Esophagus (tissue), 2 donors: ENCODE measurements around the gene ANKMY1. TPM values are rescaled to one million over a fixed set of nuclear protein-coding genes. Genes with fewer than 3 reads are reported as not detected.
"Not testable (repeated sequence)": the region's sequence is repeated elsewhere in the genome, so short reads cannot be mapped to it uniquely, and the experiment has no call there.

Experiments used
- H3K27ac ChIP-seq, 2 donors: one replicate each; pipeline ENCODE4 v1.5.1; 2013; ENCODE audit warnings: low read depth in 2 of 2, mild to moderate bottlenecking in 2 of 2, inconsistent platforms in 1 of 2, low read length in 1 of 2, moderate library complexity in 1 of 2
- H3K27me3 ChIP-seq, 2 donors: one replicate each; pipeline ENCODE4 v1.6.1; 2013; ENCODE audit warnings: low read length in 2 of 2, control low read depth in 1 of 2, mild to moderate bottlenecking in 1 of 2; ENCODE audit not compliant: insufficient read depth in 2 of 2, control insufficient read depth in 1 of 2
- H3K36me3 ChIP-seq, 2 donors: one replicate each; pipeline ENCODE4 v1.6.1; 2013; ENCODE audit warnings: low read length in 1 of 2; ENCODE audit not compliant: control insufficient read depth in 2 of 2, insufficient read depth in 2 of 2
- H3K4me1 ChIP-seq, 2 donors: one replicate each; pipeline ENCODE4 v1.6.1; 2013; ENCODE audit warnings: low read length in 1 of 2; ENCODE audit not compliant: control insufficient read depth in 2 of 2, insufficient read depth in 2 of 2
- H3K4me3 ChIP-seq, 2 donors: one replicate each; pipeline ENCODE4 v1.5.1; 2013; ENCODE audit warnings: low read length in 2 of 2, mild to moderate bottlenecking in 2 of 2, low read depth in 1 of 2, moderate library complexity in 1 of 2
- H3K9me3 ChIP-seq, 2 donors: one replicate each; pipeline ENCODE4 v1.6.1; 2013; ENCODE audit warnings: mild to moderate bottlenecking in 2 of 2, low read depth in 1 of 2, low read length in 1 of 2, moderate library complexity in 1 of 2; ENCODE audit not compliant: control insufficient read depth in 2 of 2, insufficient read depth in 1 of 2
- WGBS, 2 donors: extraction: QIAGEN DNeasy Blood & Tissue Kit; methylation state at CpG; one replicate each; pipeline ENCODE4 v1.1.7; 2013; 5-methylcytosine and 5-hydroxymethylcytosine counted together
- polyA plus RNA-seq, 2 donors: library from polyadenylated mRNA; stranded (reverse); fragments of 200-250 nt; gene quantifications; one replicate each; pipeline ENCODE4 v1.2.3, GENCODE V29; 2013
- donor health status: healthy with polysubstance abuse.
- donor health status: Bipolar disorder and iron deficiency.

ANKMY1 gene
- polyA plus RNA-seq, 2 donors = 4.8 to 16.2 TPM

DNA sequence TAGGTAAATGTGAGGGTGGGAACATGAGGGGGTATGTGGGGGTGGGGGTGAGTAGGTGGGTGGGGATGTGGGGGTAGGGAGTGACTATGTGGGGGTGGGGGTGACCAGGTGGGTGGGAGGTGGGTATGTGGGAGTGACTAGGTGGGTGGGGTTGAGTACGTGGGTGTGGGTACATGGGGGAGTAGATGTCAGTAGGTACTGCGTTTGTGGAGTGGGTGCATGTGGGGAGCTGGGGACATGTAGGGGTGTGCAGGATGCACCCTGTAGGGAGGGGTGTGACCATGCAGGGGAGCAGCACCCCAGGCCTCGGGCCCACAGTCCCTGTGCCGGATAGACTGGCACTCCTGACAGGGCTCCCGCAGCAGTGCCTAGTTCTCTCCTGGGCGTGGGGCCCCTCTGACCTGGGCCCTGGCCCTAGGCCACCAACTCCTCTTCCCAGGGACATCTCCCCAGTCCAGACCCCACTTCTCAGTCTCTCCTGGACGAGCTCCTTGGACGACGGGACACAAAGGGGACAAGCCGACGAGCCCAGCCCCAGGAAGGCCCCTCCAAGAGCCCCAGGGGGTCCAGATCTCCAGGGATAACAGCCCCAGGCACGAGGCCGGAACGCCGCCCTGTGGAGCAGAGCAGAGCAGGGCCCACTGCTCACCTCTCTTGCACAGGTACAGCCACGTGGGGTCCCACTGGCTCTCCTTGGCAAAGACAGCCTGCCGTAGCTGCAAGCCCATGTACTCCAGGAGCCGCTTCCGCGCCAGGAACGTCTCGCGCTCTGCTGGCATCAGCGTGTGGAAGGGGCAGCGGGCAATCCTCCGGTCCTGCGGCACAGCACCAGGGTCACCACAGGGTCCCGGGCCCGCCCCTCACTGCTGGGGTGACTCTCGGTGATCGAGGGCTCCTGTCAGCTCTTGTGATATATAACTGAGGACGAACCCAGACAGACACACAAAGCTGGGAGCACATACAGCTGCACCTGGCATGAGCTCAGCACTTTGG is 58.2 kb downstream of the ANKMY1 start:
- peaks cover 0 to 25% of the 10 kb centered on the region in 2 donors for H3K36me3 ChIP-seq
- H3K4me1 ChIP-seq = no peaks in the 10 kb centered on the region
- H3K27me3 ChIP-seq = no peaks in the 10 kb centered on the region
- 92 to 93% methylated on average over 31 to 32 of the region's 32 CpGs for WGBS, 2 donors
- H3K9me3 ChIP-seq = no peaks in the 10 kb centered on the region
- H3K4me3 ChIP-seq = no peak overlapping the region
- H3K27ac ChIP-seq = no peak overlapping the region

DNA sequence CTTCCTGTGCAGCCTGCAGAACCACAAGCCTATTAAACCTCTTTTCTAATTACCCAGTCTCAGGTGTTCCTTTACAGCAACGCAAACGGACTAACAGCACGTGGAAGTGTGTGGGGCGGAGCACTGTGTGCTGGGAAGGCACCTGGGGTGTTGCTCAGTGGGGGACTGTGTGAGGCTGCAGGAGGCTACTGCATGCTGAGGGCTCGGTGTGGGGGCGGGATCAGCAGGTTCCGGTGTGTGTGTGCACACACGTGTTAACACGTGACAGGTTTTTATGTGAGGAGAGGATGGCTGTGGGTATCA is 58.9 kb downstream of the ANKMY1 start:
- Histone ChIP-seq H3K4me3 (no peak overlapping the region), H3K9me3 (peaks cover 0 to 3% of the 10 kb centered on the region in 2 donors), H3K27ac (no peak overlapping the region), H3K36me3 (peaks cover 0 to 25% of the 10 kb centered on the region in 2 donors), H3K27me3 (no peaks in the 10 kb centered on the region), H3K4me1 (no peaks in the 10 kb centered on the region)
- 92 to 94% methylated on average over 9 of the region's 9 CpGs for WGBS, 2 donors

DNA sequence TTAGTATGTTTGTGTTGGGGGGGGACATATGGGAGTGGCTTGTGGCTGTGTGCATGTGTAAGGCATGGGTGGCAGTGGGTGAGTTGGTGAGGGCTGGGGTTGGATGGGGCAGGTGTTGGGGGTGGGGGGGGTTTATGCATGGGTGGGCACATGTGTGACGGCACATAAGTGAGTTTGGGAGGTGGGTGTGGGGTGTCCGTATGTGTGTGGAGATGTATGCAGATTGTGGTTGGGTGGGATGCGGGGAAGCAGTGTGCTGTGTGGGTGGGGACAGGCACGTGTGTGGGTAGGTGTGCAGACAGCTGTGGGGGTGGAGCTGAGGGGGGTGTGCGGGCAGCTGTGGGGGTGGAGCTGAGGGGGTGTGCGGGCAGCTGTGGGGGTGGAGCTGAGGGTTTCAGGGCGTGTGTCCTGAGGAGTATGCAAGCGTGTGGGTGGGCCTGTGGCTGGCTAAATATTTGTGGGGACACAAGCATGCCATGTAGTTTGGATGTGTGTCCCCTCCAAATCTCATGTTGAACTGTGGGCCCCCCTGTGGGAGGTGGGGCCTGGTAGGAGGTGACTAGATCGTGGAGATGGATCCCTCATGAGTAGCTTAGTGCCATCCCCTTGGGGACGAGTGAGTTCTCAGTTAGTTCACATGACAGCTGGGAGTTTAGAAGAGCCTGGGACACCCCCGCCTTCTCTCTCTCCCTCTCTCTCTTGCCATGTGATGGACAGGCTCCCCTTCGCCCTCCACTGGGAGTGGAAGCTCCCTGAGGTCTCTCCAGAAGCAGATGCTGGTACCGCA is 59.4 kb downstream of the ANKMY1 start:
- Histone ChIP-seq H3K4me1 (peaks cover 0 to 2% of the 10 kb centered on the region in 2 donors), H3K27me3 (no peaks in the 10 kb centered on the region), H3K36me3 (peaks cover 0 to 25% of the 10 kb centered on the region in 2 donors), H3K4me3 (no peak overlapping the region), H3K27ac (no peak overlapping the region), H3K9me3 (peaks cover 0 to 3% of the 10 kb centered on the region in 2 donors)
- WGBS, 2 donors = 86 to 87% methylated on average over 13 of the region's 13 CpGs

DNA sequence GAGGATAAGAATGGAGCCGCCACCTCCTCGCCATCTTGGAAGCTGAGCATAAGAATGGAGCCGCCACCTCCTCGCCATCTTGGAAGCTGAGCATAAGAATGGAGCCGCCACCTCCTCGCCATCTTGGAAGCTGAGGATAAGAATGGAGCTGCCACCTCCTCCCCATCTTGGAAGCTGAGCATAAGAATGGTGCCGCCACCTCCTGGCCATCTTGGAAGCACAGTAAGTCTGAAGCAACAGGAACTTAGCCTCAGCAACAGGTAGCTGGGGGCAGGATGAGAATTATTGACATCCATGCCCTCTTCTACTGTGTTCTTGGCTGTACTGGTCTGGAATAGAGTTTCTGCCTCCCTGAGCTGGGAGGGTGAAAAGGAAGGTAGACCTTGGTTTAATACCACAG is 60.7 kb downstream of the ANKMY1 start:
- peaks cover 0 to 23% of the 10 kb centered on the region in 2 donors for H3K36me3 ChIP-seq
- H3K27ac ChIP-seq, H3K4me1 ChIP-seq, H3K9me3 ChIP-seq, H3K27me3 ChIP-seq, H3K4me3 ChIP-seq: not testable (repeated sequence)
- 97% methylated on average over 7 of the region's 7 CpGs for WGBS, 2 donors

DNA sequence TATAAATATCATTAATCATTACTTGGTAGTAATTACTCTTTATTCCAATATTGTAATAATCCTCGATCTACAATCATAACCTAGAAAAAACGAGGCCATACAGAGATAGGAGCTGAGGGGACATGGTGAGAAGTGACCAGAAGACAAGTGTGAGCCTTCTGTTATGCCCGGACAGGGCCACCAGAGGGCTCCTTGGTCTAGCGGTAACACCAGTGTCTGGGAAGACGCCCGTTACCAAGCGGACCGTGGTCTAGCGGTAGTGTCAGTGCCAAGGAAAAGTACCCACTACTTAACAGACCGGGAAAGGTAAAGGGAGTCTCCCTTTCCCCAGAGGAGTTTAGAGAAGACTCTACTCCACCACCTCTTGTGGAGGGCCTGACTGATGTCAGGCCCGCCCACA is 62.8 kb downstream of the ANKMY1 start:
- not testable (repeated sequence) for H3K9me3 ChIP-seq, H3K4me1 ChIP-seq, H3K4me3 ChIP-seq, H3K27me3 ChIP-seq, H3K27ac ChIP-seq
- H3K36me3 ChIP-seq = peaks cover 0 to 11% of the 10 kb centered on the region in 2 donors
- WGBS, 2 donors = 81 to 84% methylated on average over 11 of the region's 11 CpGs

DNA sequence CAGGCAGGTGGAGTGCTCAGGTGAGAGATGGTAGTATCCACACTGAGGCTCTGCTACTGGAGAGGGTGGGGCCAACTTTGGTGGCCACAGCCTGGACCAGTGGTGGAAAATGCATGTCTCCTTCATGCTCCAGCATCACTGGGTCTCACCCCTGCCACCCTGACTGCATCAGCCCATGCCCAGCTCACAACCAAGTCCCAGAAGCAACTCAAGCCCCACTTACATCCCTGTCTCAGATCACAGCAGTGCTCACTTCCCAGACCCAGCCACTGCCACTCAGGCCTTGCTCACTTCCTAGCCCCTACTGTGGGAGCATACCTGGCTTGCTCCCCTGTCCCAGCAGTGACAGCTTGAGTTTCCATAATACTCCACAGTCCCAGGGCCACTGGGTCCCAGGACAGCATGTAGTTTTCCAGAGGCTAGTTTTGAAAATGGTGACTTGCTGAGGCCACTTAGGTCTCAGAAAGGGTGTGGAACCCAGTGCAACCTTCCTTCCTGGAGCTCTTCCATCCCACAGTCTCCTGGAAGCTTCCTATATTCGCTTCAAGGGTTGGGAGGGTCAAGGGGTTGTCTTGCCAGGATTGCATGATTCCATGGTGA is 63.5 kb downstream of the ANKMY1 start:
- 88 to 90% methylated on average over 1 of the region's 1 CpG for WGBS, 2 donors
- no peak overlapping the region for H3K4me3 ChIP-seq
- H3K9me3 ChIP-seq = peaks cover 0 to 6% of the 10 kb centered on the region in 2 donors
- H3K4me1 ChIP-seq = peaks cover 0 to 2% of the 10 kb centered on the region in 2 donors
- peaks cover 0 to 5% of the 10 kb centered on the region in 2 donors for H3K36me3 ChIP-seq
- H3K27me3 ChIP-seq = no peaks in the 10 kb centered on the region
- H3K27ac ChIP-seq = no peak overlapping the region

DNA sequence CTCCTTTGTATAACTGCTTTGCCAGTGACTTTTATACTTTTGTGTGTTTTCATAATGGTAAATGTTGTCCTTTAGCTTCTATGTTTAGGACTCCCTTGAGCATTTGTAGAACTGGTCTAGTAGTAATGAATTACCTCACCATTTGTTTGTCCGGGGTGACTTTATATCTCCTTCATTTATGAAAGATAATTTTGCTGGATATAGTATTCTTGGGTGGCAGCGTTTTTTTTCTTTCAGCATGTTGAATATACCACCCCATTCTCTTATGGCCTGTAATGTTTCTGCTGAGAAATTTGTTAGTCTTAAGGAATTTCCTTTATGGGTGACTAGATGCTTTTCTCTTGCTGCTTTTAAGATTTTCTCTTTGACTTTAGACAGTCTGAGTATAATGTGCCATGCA is 66.3 kb downstream of the ANKMY1 start:
- H3K27ac ChIP-seq = no peak overlapping the region
- no peak overlapping the region for H3K4me3 ChIP-seq
- whole genome bisulfite sequencing, 2 donors = 77 to 84% methylated on average over 2 of the region's 2 CpGs
- H3K27me3 ChIP-seq = no peaks in the 10 kb centered on the region
- no peaks in the 10 kb centered on the region for H3K36me3 ChIP-seq
- peaks cover 0 to 6% of the 10 kb centered on the region in 2 donors for H3K9me3 ChIP-seq
- peaks cover 0 to 2% of the 10 kb centered on the region in 2 donors for H3K4me1 ChIP-seq

DNA sequence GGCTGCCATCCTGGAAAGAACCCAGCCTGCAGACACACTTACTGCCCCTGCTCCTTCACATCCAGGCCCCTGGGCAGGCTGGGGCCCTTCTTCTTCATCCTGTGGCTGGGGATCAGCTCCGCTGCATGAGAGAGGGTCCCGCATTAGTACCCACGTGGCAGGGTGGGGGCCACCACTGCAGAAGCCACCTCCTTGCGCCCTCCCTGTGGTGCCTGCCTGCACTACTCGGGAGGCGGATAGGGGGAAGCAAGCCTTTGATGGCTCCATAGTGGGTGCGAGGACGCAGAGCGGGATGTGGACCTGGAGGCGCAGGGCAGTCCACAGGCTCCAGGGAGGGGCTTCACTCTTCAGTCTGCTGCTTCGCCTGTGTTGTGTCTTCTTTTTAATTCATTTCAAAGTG is 75.6 kb downstream of the ANKMY1 start:
- no peak overlapping the region for H3K4me3 ChIP-seq
- no peaks in the 10 kb centered on the region for H3K36me3 ChIP-seq
- no peak overlapping the region for H3K27ac ChIP-seq
- no peaks in the 10 kb centered on the region for H3K9me3 ChIP-seq
- no peaks in the 10 kb centered on the region for H3K4me1 ChIP-seq
- WGBS, 2 donors = 91 to 95% methylated on average over 11 of the region's 11 CpGs
- no peaks in the 10 kb centered on the region for H3K27me3 ChIP-seq

DNA sequence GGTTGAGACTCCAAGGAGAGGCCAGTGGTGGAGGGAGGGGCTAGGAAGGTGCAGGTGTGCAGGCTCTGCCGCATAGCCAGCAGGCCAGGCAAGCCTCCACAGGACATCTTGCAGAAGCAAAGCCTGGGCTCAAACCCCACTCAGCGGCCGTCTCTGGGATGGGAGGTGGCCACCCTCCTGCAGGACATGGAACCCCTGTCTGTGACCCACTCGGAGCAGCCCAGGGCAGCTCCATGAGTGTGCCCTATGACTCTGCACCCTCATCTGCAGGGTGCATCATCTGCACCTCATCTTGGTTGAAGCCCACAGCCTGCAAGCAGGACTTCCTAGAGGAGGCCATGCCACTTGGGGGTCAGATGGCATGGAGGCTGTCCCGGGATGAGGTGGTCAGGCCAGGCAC is 76.1 kb downstream of the ANKMY1 start:
- 83 to 87% methylated on average over 5 of the region's 5 CpGs for WGBS, 2 donors
- Histone ChIP-seq H3K27me3 (no peaks in the 10 kb centered on the region), H3K4me3 (no peak overlapping the region), H3K27ac (no peak overlapping the region), H3K9me3 (no peaks in the 10 kb centered on the region), H3K36me3 (no peaks in the 10 kb centered on the region), H3K4me1 (no peaks in the 10 kb centered on the region)
